HEK293T (cell line): ENCODE measurements around the gene ZNF214.

Source experiments
- CTBP1 ChIP-seq: fragments of 450-650 bp; IDR thresholded peaks from 2 replicates; pipeline ENCODE4 v1.6.1; 2016; ENCODE audit warnings: borderline replicate concordance
- FOXA1 ChIP-seq: fragments of 450-650 bp; IDR thresholded peaks from 2 replicates; pipeline ENCODE4 v1.6.1; 2016; ENCODE audit warnings: mild to moderate bottlenecking
- FOXK2 ChIP-seq: fragments of 450-650 bp; IDR thresholded peaks from 2 replicates; pipeline ENCODE4 v1.6.1; 2016; ENCODE audit warnings: mild to moderate bottlenecking
- FOXM1 ChIP-seq: fragments of 450-650 bp; IDR thresholded peaks from 2 replicates; pipeline ENCODE4 v1.6.1; 2017; ENCODE audit warnings: mild to moderate bottlenecking, borderline replicate concordance
- NFRKB ChIP-seq: fragments of 450-650 bp; IDR thresholded peaks from 2 replicates; pipeline ENCODE4 v1.6.1; 2016; ENCODE audit warnings: mild to moderate bottlenecking, moderate library complexity
- SP1 ChIP-seq: fragments of 450-650 bp; IDR thresholded peaks from 2 replicates; pipeline ENCODE4 v1.6.1; 2017
- SUZ12 ChIP-seq: fragments of 450-650 bp; IDR thresholded peaks from 2 replicates; pipeline ENCODE4 v1.6.1; 2016; ENCODE audit warnings: mild to moderate bottlenecking
- TARDBP ChIP-seq: fragments of 450-650 bp; IDR thresholded peaks from 2 replicates; pipeline ENCODE4 v1.6.1; 2016
- ZNF384 ChIP-seq: fragments of 450-650 bp; IDR thresholded peaks from 2 replicates; pipeline ENCODE4 v1.6.1; 2016
- TF ChIP-seq, protein P1 (sequence below): fragments of 450-650 bp; IDR thresholded peaks from 2 replicates; pipeline ENCODE4 v1.6.1; 2016

DNA sequence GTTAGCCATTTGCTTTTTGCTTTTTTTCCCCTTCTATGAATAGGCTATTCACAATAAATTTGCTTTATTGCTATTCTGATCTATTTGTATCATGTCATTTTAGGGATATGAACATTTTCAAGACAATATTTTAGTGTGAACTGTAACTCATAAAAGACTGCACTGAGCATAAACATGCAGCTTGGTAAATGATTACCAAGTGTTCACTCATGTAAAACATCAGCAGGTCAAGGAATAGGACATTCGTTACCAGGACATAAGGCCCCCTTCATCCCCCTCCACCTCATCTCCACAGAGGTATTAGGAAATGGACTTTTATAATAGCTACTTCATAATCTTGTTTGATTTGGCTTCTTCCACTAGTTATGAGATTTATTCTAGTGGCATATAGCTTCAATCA, 12.5 kb upstream of the ZNF214 start:
- no peak for TF ChIP-seq FOXA1
- no peak for TF ChIP-seq SP1
- TF ChIP-seq TARDBP: no peak
- no peak for TF ChIP-seq FOXK2
- TF ChIP-seq, protein P1, sequence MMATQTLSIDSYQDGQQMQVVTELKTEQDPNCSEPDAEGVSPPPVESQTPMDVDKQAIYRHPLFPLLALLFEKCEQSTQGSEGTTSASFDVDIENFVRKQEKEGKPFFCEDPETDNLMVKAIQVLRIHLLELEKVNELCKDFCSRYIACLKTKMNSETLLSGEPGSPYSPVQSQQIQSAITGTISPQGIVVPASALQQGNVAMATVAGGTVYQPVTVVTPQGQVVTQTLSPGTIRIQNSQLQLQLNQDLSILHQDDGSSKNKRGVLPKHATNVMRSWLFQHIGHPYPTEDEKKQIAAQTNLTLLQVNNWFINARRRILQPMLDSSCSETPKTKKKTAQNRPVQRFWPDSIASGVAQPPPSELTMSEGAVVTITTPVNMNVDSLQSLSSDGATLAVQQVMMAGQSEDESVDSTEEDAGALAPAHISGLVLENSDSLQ: no peak
- no peak for TF ChIP-seq FOXM1
- TF ChIP-seq NFRKB: no peak
- TF ChIP-seq SUZ12: no peak
- no peak for TF ChIP-seq ZNF384
- TF ChIP-seq CTBP1: no peak
